Activated CD8-positive, alpha-beta memory T cell treated with anti-CD3 and anti-CD28 coated beads, Interleukin-2, amount 50 U/mL, for 1 hour (primary cell): Measurements from ENCODE around the gene ZNF487.

Experiments used
- DNase-seq: peaks from one replicate; pipeline ENCODE4 v3.0.0-alpha.2; 2020; ENCODE audit errors: extremely low read depth

ZNF487 gene

DNA sequence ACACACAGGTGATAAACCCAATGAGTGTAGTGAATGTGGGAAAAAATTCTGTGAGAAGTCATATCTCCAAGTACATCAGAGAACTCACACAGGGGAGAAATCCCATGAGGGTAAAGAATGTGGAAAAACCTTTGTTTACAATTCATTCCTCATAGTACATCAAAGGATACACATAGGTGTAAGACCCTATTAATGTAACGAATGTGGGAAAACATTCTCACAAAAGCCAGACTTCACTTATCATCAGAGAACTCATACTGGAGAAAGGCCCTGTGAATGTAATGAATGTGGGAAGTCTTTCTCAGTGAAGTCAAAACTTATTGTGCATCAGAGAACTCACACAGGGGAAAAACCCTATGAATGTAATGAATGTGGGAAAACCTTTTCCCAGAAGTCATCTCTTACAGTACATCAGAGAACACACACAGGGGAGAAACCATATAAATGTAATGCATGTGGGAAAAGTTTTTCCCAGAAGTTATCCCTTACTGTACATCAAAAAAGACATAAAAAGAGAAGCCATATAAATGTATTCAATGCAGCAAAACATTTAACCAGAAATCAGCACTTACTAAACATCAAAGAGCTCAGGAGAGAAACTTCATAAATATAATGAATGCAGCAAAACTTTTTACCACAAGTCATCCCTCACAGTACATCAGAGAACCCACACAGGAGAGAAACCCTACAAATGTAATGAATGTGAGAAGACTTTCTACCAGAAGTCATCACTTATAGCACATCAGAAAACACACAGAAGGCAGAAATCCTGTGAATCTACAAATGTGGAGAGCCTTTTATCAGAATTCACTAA is 87.7 kb downstream of the ZNF487 start:
- no peak for DNase-seq
